Lung (tissue), 12 donors: ENCODE measurements around the gene PDZK1IP1. TPM values are rescaled to one million over a fixed set of nuclear protein-coding genes. Genes with fewer than 3 reads are reported as not detected.

Source experiments
- ATAC-seq: fragments of 200-7000 bp; cut with Tn5 transposase; one replicate; pipeline ENCODE4 v1.9.1; 2020; ENCODE audit warnings: moderate number of reproducible peaks; ENCODE audit not compliant: insufficient read depth, low FRiP score
- DNase-seq, 3 donors: peaks; one replicate each; pipeline ENCODE4 v3.0.0-alpha.2; 2013 to 2017
- H3K27ac ChIP-seq, 2 donors: one replicate each; pipeline ENCODE4 v1.5.1; 2013; ENCODE audit warnings: mild to moderate bottlenecking in 2 of 2, moderate library complexity in 2 of 2, control low read depth in 1 of 2, inconsistent platforms in 1 of 2, low read depth in 1 of 2, low read length in 1 of 2
- H3K27me3 ChIP-seq, 3 donors: one replicate each; pipeline ENCODE4 v1.5.1; 2013; ENCODE audit warnings: low read length in 2 of 3; ENCODE audit not compliant: control insufficient read depth in 3 of 3, insufficient read depth in 3 of 3
- H3K36me3 ChIP-seq, 4 donors: one replicate each; pipeline ENCODE4 v1.5.1; 2013; ENCODE audit warnings: low read length in 4 of 4, mild to moderate bottlenecking in 1 of 4, moderate library complexity in 1 of 4; ENCODE audit not compliant: control insufficient read depth in 4 of 4, insufficient read depth in 4 of 4
- H3K4me1 ChIP-seq, 5 donors: one replicate each; pipeline ENCODE4 v1.5.1; 2013; ENCODE audit warnings: low read length in 5 of 5, mild to moderate bottlenecking in 2 of 5, moderate library complexity in 1 of 5; ENCODE audit not compliant: control insufficient read depth in 5 of 5, insufficient read depth in 5 of 5
- H3K4me3 ChIP-seq: one replicate; pipeline ENCODE4 v1.5.1; 2013; ENCODE audit warnings: mild to moderate bottlenecking, control low read depth, moderate library complexity
- H3K9ac ChIP-seq, 2 donors: one replicate each; pipeline ENCODE4 v1.5.1; 2013; ENCODE audit warnings: low read length in 2 of 2, control low read depth in 1 of 2; ENCODE audit not compliant: insufficient read depth in 1 of 2
- H3K9me3 ChIP-seq, 4 donors: one replicate each; pipeline ENCODE4 v1.5.1; 2013; ENCODE audit warnings: low read length in 3 of 4, mild to moderate bottlenecking in 1 of 4, moderate library complexity in 1 of 4; ENCODE audit not compliant: control insufficient read depth in 4 of 4, insufficient read depth in 3 of 4
- CTCF ChIP-seq: IDR thresholded peaks from 2 replicates; pipeline ENCODE4 v1.5.1; 2012; ENCODE audit warnings: mild to moderate bottlenecking; ENCODE audit errors: control extremely low read depth, extremely low read depth
- WGBS, 2 donors: extraction: QIAGEN DNeasy Blood & Tissue Kit; methylation state at CpG; one replicate each; pipeline ENCODE4 v1.1.7; 2013; 5-methylcytosine and 5-hydroxymethylcytosine counted together
- polyA plus RNA-seq, 2 donors: library from polyadenylated mRNA; stranded (reverse); fragments of 200-250 nt; gene quantifications; one replicate each; pipeline ENCODE4 v1.2.1, GENCODE V29; 2013
- total RNA-seq, 2 donors: library from RNA; depleted of rRNA in 1 of 2; stranded (reverse); fragments of >200 nt in 1 of 2; gene quantifications; one replicate each; pipeline ENCODE4 v1.2.1, GENCODE V29; 2014 to 2021
- donor health status: control.
- donor health status: control.
- donor health status: Bipolar disorder and iron deficiency.
- donor health status: healthy.
- donor health status: DM: yes; HTN: yes; CAD: no.

Gene PDZK1IP1
- total and polyA plus RNA-seq, 4 donors = 44.8 to 324 (median 70.6) TPM

- H3K27me3 ChIP-seq = peaks cover 0 to 83% (median 82%) of the 10 kb centered on the region in 3 donors
- ATAC-seq (peak; percentile 30), DNase-seq (peak; percentile 65 to 76 (median 68))
- H3K36me3 ChIP-seq = no peaks in the 10 kb centered on the region
- 2 to 3% methylated on average over 59 to 62 of the region's 62 CpGs for WGBS, 2 donors
- H3K9me3 ChIP-seq = peaks cover 0 to 5% (median 0%) of the 10 kb centered on the region in 4 donors
- H3K9ac ChIP-seq = peak overlapping the region in 1 of 2 donors; percentile 34
- H3K27ac ChIP-seq = peak overlapping the region; percentile 37 to 96
- peak overlapping the region; percentile 74 for H3K4me3 ChIP-seq
- no peak for TF ChIP-seq CTCF
- H3K4me1 ChIP-seq = peaks cover 0 to 14% (median 0%) of the 10 kb centered on the region in 5 donors
Observed at GRCh38 chr1:47231301-47232186, 41.7 kb upstream of the PDZK1IP1 start.

- no peak for TF ChIP-seq CTCF
- H3K27ac ChIP-seq = peak overlapping the region; percentile 71 to 89
- H3K9me3 ChIP-seq = peaks cover 0 to 5% (median 0%) of the 10 kb centered on the region in 4 donors
- H3K9ac ChIP-seq = peak overlapping the region in 1 of 2 donors; percentile 46
- peak overlapping the region; percentile 62 for H3K4me3 ChIP-seq
- no peaks in the 10 kb centered on the region for H3K36me3 ChIP-seq
- 1 to 6% methylated on average over 42 to 44 of the region's 44 CpGs for WGBS, 2 donors
- peaks cover 0 to 89% (median 87%) of the 10 kb centered on the region in 3 donors for H3K27me3 ChIP-seq
- ATAC-seq (no peak), DNase-seq (peak; percentile 27 to 40 (median 35))
- H3K4me1 ChIP-seq = peaks cover 0 to 16% (median 0%) of the 10 kb centered on the region in 5 donors
Observed at GRCh38 chr1:47230692-47231300, 41.0 kb upstream of the PDZK1IP1 start.

GRCh38 chr1:47229886-47230691, 40.3 kb upstream of the PDZK1IP1 start:
- H3K27ac ChIP-seq = peak overlapping the region; percentile 71 to 89
- peak overlapping the region; percentile 41 for H3K4me3 ChIP-seq
- no peak for ATAC-seq
- H3K9me3 ChIP-seq = peaks cover 0 to 5% (median 0%) of the 10 kb centered on the region in 4 donors
- 7 to 13% methylated on average over 23 of the region's 23 CpGs for WGBS, 2 donors
- peak overlapping the region in 1 of 2 donors; percentile 46 for H3K9ac ChIP-seq
- peaks cover 0 to 23% (median 3%) of the 10 kb centered on the region in 5 donors for H3K4me1 ChIP-seq
- H3K36me3 ChIP-seq = no peaks in the 10 kb centered on the region
- DNase-seq = peak; percentile 17 to 61 (median 43)
- no peak for TF ChIP-seq CTCF
- peaks cover 0 to 88% (median 87%) of the 10 kb centered on the region in 3 donors for H3K27me3 ChIP-seq
